H9 (cell line): ENCODE measurements around the gene DHX35. TPM values are rescaled to one million over a fixed set of nuclear protein-coding genes. Genes with fewer than 3 reads are reported as not detected.

Experiments
- DNase-seq: peaks from one replicate; pipeline ENCODE4 v3.0.0-alpha.2; 2017
- H2AFZ ChIP-seq: one replicate; pipeline ENCODE4 v1.6.1; 2013; ENCODE audit warnings: mild to moderate bottlenecking, low read length, control low read depth, moderate library complexity
- H2AK5ac ChIP-seq: 2 replicates; pipeline ENCODE4 v1.6.1; 2013; ENCODE audit warnings: low read length, control low read depth, mixed read lengths; ENCODE audit not compliant: insufficient read length
- H2BK120ac ChIP-seq: one replicate; pipeline ENCODE4 v1.6.1; 2013; ENCODE audit warnings: low read depth, mild to moderate bottlenecking, low read length, control low read depth, inconsistent platforms; ENCODE audit not compliant: poor library complexity, severe bottlenecking
- H2BK12ac ChIP-seq: 2 replicates; pipeline ENCODE4 v1.6.1; 2013; ENCODE audit warnings: low read length, control low read depth, mixed read lengths, low read depth; ENCODE audit not compliant: insufficient read length
- H2BK15ac ChIP-seq: 2 replicates; pipeline ENCODE4 v1.6.1; 2013; ENCODE audit warnings: low read depth, low read length, control low read depth
- H2BK20ac ChIP-seq: one replicate; pipeline ENCODE4 v1.6.1; 2013; ENCODE audit warnings: low read depth, mild to moderate bottlenecking, low read length, control low read depth, inconsistent platforms; ENCODE audit not compliant: poor library complexity, severe bottlenecking
- H2BK5ac ChIP-seq: 2 replicates; pipeline ENCODE4 v1.6.1; 2013; ENCODE audit warnings: low read length, control low read depth, mixed read lengths; ENCODE audit not compliant: insufficient read length
- H3K14ac ChIP-seq: 2 replicates; pipeline ENCODE4 v1.6.1; 2013; ENCODE audit warnings: low read length, control low read depth; ENCODE audit not compliant: insufficient read depth
- H3K18ac ChIP-seq: 2 replicates; pipeline ENCODE4 v1.6.1; 2013; ENCODE audit warnings: low read depth, mild to moderate bottlenecking, mixed read lengths, low read length, control low read depth; ENCODE audit not compliant: insufficient read length
- H3K23ac ChIP-seq: 2 replicates; pipeline ENCODE4 v1.6.1; 2013; ENCODE audit warnings: low read length, control low read depth, mixed read lengths, low read depth; ENCODE audit not compliant: insufficient read length
- H3K23me2 ChIP-seq: 2 replicates; pipeline ENCODE4 v1.6.1; 2013; ENCODE audit warnings: low read depth, mild to moderate bottlenecking, mixed read lengths, low read length, control low read depth; ENCODE audit not compliant: insufficient read length, poor library complexity, severe bottlenecking
- H3K27ac ChIP-seq: 2 replicates; pipeline ENCODE4 v1.5.1; 2013; ENCODE audit warnings: low read length, control low read depth, mixed read lengths, low read depth; ENCODE audit not compliant: insufficient read length
- H3K27me3 ChIP-seq: 2 replicates; pipeline ENCODE4 v1.6.1; 2013; ENCODE audit warnings: low read length, control low read depth, inconsistent platforms; ENCODE audit not compliant: insufficient read depth
- H3K4ac ChIP-seq: 2 replicates; pipeline ENCODE4 v1.6.1; 2013; ENCODE audit warnings: low read depth, mild to moderate bottlenecking, control low read depth, inconsistent platforms, low read length, moderate library complexity
- H3K4me1 ChIP-seq: 2 replicates; pipeline ENCODE4 v1.6.1; 2013; ENCODE audit warnings: low read length, control low read depth, inconsistent platforms; ENCODE audit not compliant: insufficient read depth
- H3K4me2 ChIP-seq: 2 replicates; pipeline ENCODE4 v1.6.1; 2013; ENCODE audit warnings: low read length, control low read depth, mixed read lengths; ENCODE audit not compliant: insufficient read length, insufficient read depth
- H3K56ac ChIP-seq: 2 replicates; pipeline ENCODE4 v1.6.1; 2013; ENCODE audit warnings: low read depth, mild to moderate bottlenecking, mixed read lengths, low read length, control low read depth; ENCODE audit not compliant: insufficient read length
- H3K79me1 ChIP-seq: 2 replicates; pipeline ENCODE4 v1.6.1; 2013; ENCODE audit warnings: low read depth, mild to moderate bottlenecking, moderate library complexity, low read length, control low read depth, inconsistent platforms; ENCODE audit not compliant: insufficient read depth, poor library complexity, severe bottlenecking
- H3K79me2 ChIP-seq: 2 replicates; pipeline ENCODE4 v1.6.1; 2013; ENCODE audit warnings: low read length, control low read depth, inconsistent platforms; ENCODE audit not compliant: insufficient read depth
- H3K9ac ChIP-seq: 2 replicates; pipeline ENCODE4 v1.6.1; 2013; ENCODE audit warnings: low read length, control low read depth, mixed read lengths; ENCODE audit not compliant: insufficient read length; ENCODE audit errors: extremely low read depth
- H3K9me3 ChIP-seq: one replicate; pipeline ENCODE4 v1.6.1; 2013; ENCODE audit warnings: low read depth, low read length, inconsistent platforms; ENCODE audit not compliant: control insufficient read depth
- H3T11ph ChIP-seq: one replicate; pipeline ENCODE4 v1.6.1; 2013; ENCODE audit warnings: mild to moderate bottlenecking, low read length, control low read depth, inconsistent platforms
- H4K20me1 ChIP-seq: one replicate; pipeline ENCODE4 v1.6.1; 2013; ENCODE audit not compliant: control insufficient read depth, insufficient read length, insufficient read depth
- H4K5ac ChIP-seq: 2 replicates; pipeline ENCODE4 v1.6.1; 2013; ENCODE audit warnings: low read depth, mild to moderate bottlenecking, mixed read lengths, low read length, control low read depth; ENCODE audit not compliant: insufficient read length
- H4K8ac ChIP-seq: replicated peaks from 2 replicates; pipeline ENCODE4 v1.6.1; 2013; ENCODE audit warnings: low read length, control low read depth, mixed read lengths, low read depth; ENCODE audit not compliant: insufficient read length
- H4K91ac ChIP-seq: 2 replicates; pipeline ENCODE4 v1.6.1; 2013; ENCODE audit warnings: low read depth, mild to moderate bottlenecking, moderate library complexity, mixed read lengths, low read length, control low read depth; ENCODE audit not compliant: insufficient read length
- H3K27ac Mint-ChIP-seq, 3 experiments: 2 replicates in 2 of 3; 3 replicates in 1 of 3; pipeline ENCODE4 v1.8.0; 2020 to 2021; ENCODE audit warnings: mixed read lengths in 3 of 3, mild to moderate bottlenecking in 1 of 3, moderate library complexity in 1 of 3
- H3K27me3 Mint-ChIP-seq: 2 replicates; pipeline ENCODE4 v1.8.0; 2021; ENCODE audit warnings: low read depth, mild to moderate bottlenecking, moderate library complexity, mixed read lengths
- H3K36me3 Mint-ChIP-seq, 3 experiments: 2 replicates in 2 of 3; 3 replicates in 1 of 3; pipeline ENCODE4 v1.8.0; 2020 to 2021; ENCODE audit warnings: low read depth in 3 of 3, mixed read lengths in 3 of 3; ENCODE audit not compliant: insufficient read depth in 1 of 3
- H3K4me1 Mint-ChIP-seq, 2 experiments: 2 replicates each; pipeline ENCODE4 v1.8.0; 2020; ENCODE audit warnings: mixed read lengths in 2 of 2
- H3K4me3 Mint-ChIP-seq, 2 experiments: 2 replicates in 1 of 2; 3 replicates in 1 of 2; pipeline ENCODE4 v1.8.0; 2020 to 2021; ENCODE audit warnings: mild to moderate bottlenecking in 2 of 2, mixed read lengths in 2 of 2, moderate library complexity in 1 of 2
- H3K9me3 Mint-ChIP-seq, 2 experiments: 2 replicates in 1 of 2; 3 replicates in 1 of 2; pipeline ENCODE4 v1.8.0; 2020; ENCODE audit warnings: mild to moderate bottlenecking in 2 of 2, mixed read lengths in 2 of 2, moderate library complexity in 1 of 2
- WGBS: extraction: QIAGEN DNeasy Blood & Tissue Kit; methylation state at CpG from one replicate; pipeline ENCODE4 v1.1.7; 2013; ENCODE audit warnings: missing lambda C conversion rate, low lambda C conversion rate, mixed read lengths; ENCODE audit not compliant: insufficient read length; ENCODE audit errors: extremely low coverage; 5-methylcytosine and 5-hydroxymethylcytosine counted together
- total RNA-seq: library from RNA; stranded (reverse); gene quantifications from 2 replicates; pipeline ENCODE4 v1.2.1, GENCODE V29; 2021
- TF ChIP-seq, protein P1 (sequence below): fragments of 200-600 bp; sonication (generic); conservative IDR thresholded peaks from 3 replicates; pipeline ENCODE4 v1.8.0; 2021; ENCODE audit warnings: antibody characterized with exemption, mild to moderate bottlenecking

Gene DHX35
- total RNA-seq, 1 experiment from 2014 or later, result 14.4 TPM

DNA sequence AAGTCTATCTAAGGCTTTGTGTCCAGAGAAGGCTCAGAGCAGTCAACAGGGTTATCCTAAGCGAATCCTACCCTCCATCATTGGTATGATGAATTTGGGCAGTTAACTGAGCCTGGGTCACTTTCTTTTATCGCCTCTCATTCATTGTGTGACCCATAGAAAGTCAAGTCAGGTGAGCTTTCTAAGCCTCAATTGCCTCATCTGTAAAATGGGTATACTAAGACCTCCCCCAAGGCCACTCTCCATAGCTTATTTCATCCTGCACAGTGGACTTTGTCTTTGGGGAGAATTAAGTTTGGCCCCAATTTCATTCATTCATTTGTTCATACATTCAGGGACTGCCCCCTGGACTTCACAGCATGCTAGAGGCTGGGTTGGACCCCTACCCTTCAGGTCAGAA lies 110.5 kb downstream of the DHX35 start:
- Histone ChIP-seq H3K4me2 (no peak overlapping the region), H3K4ac (no peak overlapping the region), H3K27me3 (no peaks in the 10 kb centered on the region), H3K14ac (no peak overlapping the region), H2BK12ac (no peak overlapping the region), H3K18ac (no peak overlapping the region), H3K79me1 (no peaks in the 10 kb centered on the region), H3K79me2 (no peaks in the 10 kb centered on the region), H3K4me1 (no peaks in the 10 kb centered on the region), H3T11ph (no peak overlapping the region), H3K23ac (no peak overlapping the region), H4K8ac (no peak overlapping the region), H2BK20ac (no peak overlapping the region), H4K20me1 (no peaks in the 10 kb centered on the region), H4K91ac (no peak overlapping the region), H3K27ac (no peak overlapping the region), H3K23me2 (no peaks in the 10 kb centered on the region), H2AK5ac (no peak overlapping the region), H2BK5ac (no peak overlapping the region), H3K56ac (no peak overlapping the region), H2AFZ (no peak overlapping the region), H2BK15ac (no peak overlapping the region), H3K9ac (no peak overlapping the region), H3K9me3 (no peaks in the 10 kb centered on the region), H2BK120ac (no peak overlapping the region), H4K5ac (no peak overlapping the region)
- H3K4me3 Mint-ChIP-seq, result no peak overlapping the region
- peaks cover 21% of the 10 kb centered on the region for H3K27me3 Mint-ChIP-seq
- H3K36me3 Mint-ChIP-seq, result no peaks in the 10 kb centered on the region
- H3K9me3 Mint-ChIP-seq, result no peaks in the 10 kb centered on the region
- H3K27ac Mint-ChIP-seq, result no peak overlapping the region
- no peak for DNase-seq
- no CpG with 5 or more reads among the region's 2 CpGs for WGBS
- H3K4me1 Mint-ChIP-seq, result peaks cover 6 to 7% of the 10 kb centered on the region in 2 experiments
- TF ChIP-seq, protein P1, sequence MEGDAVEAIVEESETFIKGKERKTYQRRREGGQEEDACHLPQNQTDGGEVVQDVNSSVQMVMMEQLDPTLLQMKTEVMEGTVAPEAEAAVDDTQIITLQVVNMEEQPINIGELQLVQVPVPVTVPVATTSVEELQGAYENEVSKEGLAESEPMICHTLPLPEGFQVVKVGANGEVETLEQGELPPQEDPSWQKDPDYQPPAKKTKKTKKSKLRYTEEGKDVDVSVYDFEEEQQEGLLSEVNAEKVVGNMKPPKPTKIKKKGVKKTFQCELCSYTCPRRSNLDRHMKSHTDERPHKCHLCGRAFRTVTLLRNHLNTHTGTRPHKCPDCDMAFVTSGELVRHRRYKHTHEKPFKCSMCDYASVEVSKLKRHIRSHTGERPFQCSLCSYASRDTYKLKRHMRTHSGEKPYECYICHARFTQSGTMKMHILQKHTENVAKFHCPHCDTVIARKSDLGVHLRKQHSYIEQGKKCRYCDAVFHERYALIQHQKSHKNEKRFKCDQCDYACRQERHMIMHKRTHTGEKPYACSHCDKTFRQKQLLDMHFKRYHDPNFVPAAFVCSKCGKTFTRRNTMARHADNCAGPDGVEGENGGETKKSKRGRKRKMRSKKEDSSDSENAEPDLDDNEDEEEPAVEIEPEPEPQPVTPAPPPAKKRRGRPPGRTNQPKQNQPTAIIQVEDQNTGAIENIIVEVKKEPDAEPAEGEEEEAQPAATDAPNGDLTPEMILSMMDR, result no peak
